ENCODE measurements around the gene EZH2. TPM values are rescaled to one million over a fixed set of nuclear protein-coding genes. Genes with fewer than 3 reads are reported as not detected.

EZH2 gene
- total RNA-seq, 4 donors from 2014 or later: 1.0 to 3.7 (median 1.7) TPM

- H3K9me3 ChIP-seq: no peaks in the 10 kb centered on the region
- ATAC-seq (no peak), DNase-seq (no peak)
- TF ChIP-seq CTCF (IDR thresholded peaks at IDR 0.05 in 4 of 5, conservative IDR thresholded peaks at IDR 0.05 in 1 of 5): no peak
- TF ChIP-seq POLR2A (IDR thresholded peaks at IDR 0.05): no peak
- H3K27ac ChIP-seq: no peak overlapping the region
- in situ Hi-C loops (cut with MboI; ENCODE audit: low sequenced_read_pairs in 4 of 4): no loop called here
- peaks cover 0 to 62% of the 10 kb centered on the region in 2 donors for H3K36me3 ChIP-seq
- no peaks in the 10 kb centered on the region for H3K27me3 ChIP-seq
- H3K4me1 ChIP-seq: no peaks in the 10 kb centered on the region
- intact Hi-C loops (cut with DNase I; ENCODE audit: low total_unique reads): no loop called here
- H3K4me3 ChIP-seq: no peak overlapping the region
These were observed 101.2 kb downstream of the EZH2 start for GRCh38 chr7:148782757-148783456.

GRCh38 chr7:148774471-148774870 is 109.6 kb downstream of the EZH2 start:
- ATAC-seq: no peak
- intact Hi-C loops (cut with DNase I; ENCODE audit: low total_unique reads): no loop called here
- H3K36me3 ChIP-seq: peaks cover 0 to 44% of the 10 kb centered on the region in 2 donors
- peaks cover 10 to 15% of the 10 kb centered on the region in 2 donors for H3K4me1 ChIP-seq
- DNase-seq: no peak
- no peaks in the 10 kb centered on the region for H3K27me3 ChIP-seq
- in situ Hi-C loops (cut with MboI; ENCODE audit: low sequenced_read_pairs in 4 of 4): no loop called here
- TF ChIP-seq CTCF (IDR thresholded peaks at IDR 0.05 in 4 of 5, conservative IDR thresholded peaks at IDR 0.05 in 1 of 5) (no peak), POLR2A (IDR thresholded peaks at IDR 0.05) (no peak)
- H3K27ac ChIP-seq: no peak overlapping the region
- H3K4me3 ChIP-seq: no peak overlapping the region
- H3K9me3 ChIP-seq: no peaks in the 10 kb centered on the region

GRCh38 chr7:148773334-148773733 is 110.8 kb downstream of the EZH2 start:
- Histone ChIP-seq H3K27me3 (no peaks in the 10 kb centered on the region), H3K27ac (peak overlapping the region in 3 of 4 donors; percentile 15 to 77 (median 72)), H3K4me1 (peaks cover 10 to 15% of the 10 kb centered on the region in 2 donors), H3K36me3 (peaks cover 0 to 53% of the 10 kb centered on the region in 2 donors), H3K4me3 (no peak overlapping the region), H3K9me3 (no peaks in the 10 kb centered on the region)
- in situ Hi-C loops (cut with MboI; ENCODE audit: low sequenced_read_pairs in 4 of 4): no loop called here
- TF ChIP-seq CTCF (IDR thresholded peaks at IDR 0.05 in 4 of 5, conservative IDR thresholded peaks at IDR 0.05 in 1 of 5) (no peak), POLR2A (IDR thresholded peaks at IDR 0.05) (no peak)
- intact Hi-C loops (cut with DNase I; ENCODE audit: low total_unique reads): no loop called here
- DNase-seq: no peak
- ATAC-seq: no peak

GRCh38 chr7:148772297-148773089 is 111.6 kb downstream of the EZH2 start:
- TF ChIP-seq POLR2A (IDR thresholded peaks at IDR 0.05) (no peak), CTCF (IDR thresholded peaks at IDR 0.05 in 4 of 5, conservative IDR thresholded peaks at IDR 0.05 in 1 of 5) (no peak)
- in situ Hi-C loops (cut with MboI; ENCODE audit: low sequenced_read_pairs in 4 of 4) (no loop called here), intact Hi-C loops (cut with DNase I; ENCODE audit: low total_unique reads) (no loop called here)
- H3K27me3 ChIP-seq: no peaks in the 10 kb centered on the region
- H3K4me1 ChIP-seq: peaks cover 10 to 15% of the 10 kb centered on the region in 2 donors
- ATAC-seq (peak; percentile 81 to 99), DNase-seq (peak; percentile 16 to 74)
- peaks cover 0 to 61% of the 10 kb centered on the region in 2 donors for H3K36me3 ChIP-seq
- no peak overlapping the region for H3K4me3 ChIP-seq
- H3K27ac ChIP-seq: peak overlapping the region; percentile 27 to 77 (median 64)
- no peaks in the 10 kb centered on the region for H3K9me3 ChIP-seq
